Nucleus accumbens (tissue), 56 donors: ENCODE results near the gene HNRNPM.

Experiments
- DNase-seq, 56 donors: peaks; one replicate each; lab custom pipeline; 2025; lab: John Stamatoyannopoulos, UW

HNRNPM gene

DNA sequence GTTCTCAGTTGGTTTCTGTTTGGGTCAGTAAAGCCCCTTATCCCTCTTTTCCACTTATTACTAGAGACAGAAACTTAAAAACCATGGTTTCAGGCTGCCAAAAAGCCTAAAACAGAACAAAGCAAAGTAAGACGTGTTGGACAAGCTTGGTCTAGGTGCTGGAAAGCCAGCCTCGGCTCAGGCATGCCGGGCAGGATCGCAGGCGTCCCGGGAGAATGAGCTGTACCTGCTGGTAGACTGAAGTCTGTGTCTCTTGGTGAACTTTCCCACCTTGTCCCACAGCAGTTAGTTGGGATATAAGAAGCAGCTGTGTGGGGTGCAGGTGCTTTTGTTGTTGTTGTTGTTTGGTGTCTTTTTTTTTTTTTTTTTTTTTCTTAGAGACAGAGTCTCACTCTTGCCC, 36.8 kb downstream of the HNRNPM start:
- no peak for DNase-seq

DNA sequence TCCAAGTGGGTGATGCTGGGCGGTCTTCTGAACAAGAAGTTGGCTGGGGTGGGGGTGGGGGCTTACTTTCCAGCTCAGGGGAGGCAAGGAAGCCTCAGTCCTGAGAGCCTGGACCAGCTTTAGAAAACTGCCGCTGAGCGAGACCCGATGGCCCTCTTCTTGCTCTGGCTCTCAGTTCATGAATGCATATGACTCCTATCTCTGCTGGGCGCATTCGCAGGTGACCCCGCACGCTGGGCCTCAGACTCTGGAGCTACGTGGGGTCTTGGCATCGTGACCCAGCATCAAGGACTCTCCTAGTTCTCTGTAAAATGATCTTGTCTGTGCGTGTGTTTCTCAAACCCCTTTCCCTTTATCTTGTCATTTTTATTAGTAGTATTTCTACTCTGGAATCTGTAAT, 37.9 kb downstream of the HNRNPM start:
- no peak for DNase-seq

GRCh38 chr19:8483165-8483564, 38.4 kb downstream of the HNRNPM start:
- no peak for DNase-seq

DNA sequence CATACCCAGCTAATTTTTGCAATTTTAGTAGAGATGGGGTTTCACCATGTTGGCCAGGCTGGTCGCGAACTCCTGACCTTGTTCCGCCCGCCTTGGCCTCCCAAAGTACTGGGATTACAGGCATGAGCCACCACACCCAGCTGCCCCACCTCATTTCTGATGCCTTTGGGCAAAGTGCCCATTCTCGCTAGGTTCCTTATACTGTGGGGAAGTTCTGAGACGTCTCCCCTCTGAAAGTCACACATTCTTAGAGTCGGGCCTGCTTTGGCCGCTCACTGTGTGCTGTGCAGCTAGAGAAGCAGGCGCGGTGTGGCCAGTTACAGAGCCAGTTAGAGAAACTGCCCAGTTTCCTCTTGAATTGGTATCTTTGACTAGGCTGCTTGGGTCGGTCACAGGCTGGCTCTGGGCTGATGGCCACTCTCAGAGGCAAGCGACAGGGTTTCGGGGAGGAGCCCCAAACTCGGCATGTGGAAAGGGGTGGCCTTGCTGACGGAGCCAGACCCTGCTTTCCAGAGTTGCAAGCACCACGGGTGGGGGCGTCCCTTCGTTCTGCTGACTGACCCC, 39.6 kb downstream of the HNRNPM start:
- peak in 6 of 56 donors; percentile 7 to 38 (median 28) for DNase-seq

GRCh38 chr19:8485561-8486371, 41.0 kb downstream of the HNRNPM start:
- DNase-seq: no peak

DNA sequence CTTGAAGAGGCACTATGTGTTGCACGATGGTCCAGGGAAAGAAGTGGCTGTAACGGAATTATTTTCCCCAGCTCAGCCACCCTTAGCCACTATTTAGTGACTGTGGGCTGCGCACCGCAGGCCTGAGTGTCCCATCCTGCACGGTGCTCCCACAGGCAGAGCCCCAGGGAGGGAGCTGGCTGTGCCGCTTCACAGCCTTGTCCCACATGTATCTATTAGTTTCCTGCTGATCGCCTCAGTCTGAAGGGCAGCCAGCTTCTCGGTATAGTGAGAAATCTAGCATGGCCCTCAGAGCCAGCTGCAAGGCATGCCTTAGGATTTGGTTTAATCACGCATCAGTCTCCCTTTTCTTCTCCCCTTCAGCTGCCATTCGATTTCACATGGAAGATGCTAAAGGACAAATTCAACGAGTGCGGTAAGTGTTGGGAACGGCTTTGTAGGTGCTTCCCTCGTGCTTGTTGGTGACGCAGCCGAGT, 41.9 kb downstream of the HNRNPM start:
- no peak for DNase-seq

GRCh38 chr19:8487137-8487851, 42.5 kb downstream of the HNRNPM start:
- DNase-seq: peak in 21 of 56 donors; percentile 7 to 66 (median 21)

GRCh38 chr19:8488365-8488764, 43.6 kb downstream of the HNRNPM start:
- DNase-seq: no peak

DNA sequence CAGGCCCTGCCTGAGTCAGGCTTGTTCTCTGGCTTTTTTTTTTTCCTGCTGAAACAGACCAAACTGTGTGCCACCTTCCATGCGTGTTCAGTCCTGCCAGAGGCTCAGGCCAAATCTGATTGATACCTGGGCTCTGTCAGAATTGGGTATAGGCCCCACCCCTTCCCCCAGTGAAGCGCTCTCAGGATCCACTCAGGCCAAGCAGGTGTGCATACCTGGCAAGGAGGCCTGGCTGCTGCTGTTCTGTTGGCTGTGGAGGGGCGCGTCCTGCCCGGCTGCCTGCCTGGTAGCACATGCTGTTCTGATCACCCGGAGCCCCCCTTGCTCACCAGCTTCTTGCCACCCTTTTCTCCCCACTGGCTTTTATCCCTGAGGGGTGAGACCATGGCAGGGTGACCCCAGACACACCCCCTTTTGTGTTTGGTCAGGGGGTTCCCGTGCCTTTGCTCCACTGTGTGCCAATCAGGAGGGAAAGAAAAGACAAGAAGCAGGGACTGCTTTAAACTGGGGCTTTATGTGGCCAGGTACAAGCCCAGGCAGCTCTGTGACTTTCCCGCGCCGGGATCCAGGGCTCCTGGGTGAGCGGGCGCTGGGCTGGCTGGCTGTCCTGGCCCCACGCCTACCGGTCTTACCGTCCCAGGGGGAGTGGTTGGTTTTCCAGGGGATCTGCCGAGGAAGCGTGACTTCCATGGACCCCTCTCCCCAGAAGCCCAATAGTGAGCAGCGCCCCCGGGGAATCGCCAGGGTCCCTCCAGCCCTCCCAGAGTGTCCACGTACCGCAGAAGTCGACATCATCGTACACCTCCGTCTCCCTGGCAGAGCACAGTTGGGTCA, 45.0 kb downstream of the HNRNPM start:
- DNase-seq: no peak

DNA sequence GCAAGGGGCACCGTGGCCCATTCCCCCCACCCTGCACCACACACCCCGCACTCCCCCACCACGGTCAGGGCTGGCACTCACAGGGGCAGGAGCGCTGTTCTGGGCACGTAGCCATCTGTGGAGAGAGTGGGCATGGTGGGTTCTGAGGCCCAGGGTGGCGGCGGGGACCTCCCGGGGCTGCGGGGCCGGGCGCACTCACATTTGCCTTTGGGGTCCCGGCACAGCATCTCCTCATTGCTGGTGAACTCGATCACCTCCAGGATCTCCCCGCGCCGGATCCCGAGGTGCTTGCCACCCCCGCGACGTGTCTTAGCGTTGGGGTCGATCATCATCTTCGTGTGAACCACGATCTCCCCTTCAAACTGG, 45.6 kb downstream of the HNRNPM start:
- no peak for DNase-seq

DNA sequence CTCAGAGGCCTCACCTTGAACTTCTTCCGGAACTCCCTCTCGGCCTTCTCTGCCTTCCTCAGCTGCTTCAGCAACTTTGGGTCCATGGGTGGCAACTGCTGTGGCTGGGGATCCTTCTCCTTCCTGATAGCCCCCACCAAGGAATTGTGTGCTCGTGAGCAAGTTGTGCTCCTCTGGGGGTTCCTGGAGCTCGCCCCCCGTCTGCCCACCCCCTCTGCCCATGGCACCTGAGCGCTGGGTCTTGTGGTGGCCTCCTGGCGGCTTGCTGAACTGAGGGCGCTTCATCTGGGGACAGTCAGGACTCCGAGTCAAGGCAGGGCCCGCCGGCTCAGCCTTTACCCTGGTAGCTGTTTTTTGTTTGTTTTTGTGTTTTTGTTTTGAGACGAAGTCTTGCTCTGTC, 46.1 kb downstream of the HNRNPM start:
- DNase-seq: no peak

GRCh38 chr19:8491574-8491973, 46.8 kb downstream of the HNRNPM start:
- no peak for DNase-seq

GRCh38 chr19:8494158-8494557, 49.4 kb downstream of the HNRNPM start:
- DNase-seq: peak in 1 of 56 donors; percentile 8

GRCh38 chr19:8498295-8498694, 53.5 kb downstream of the HNRNPM start:
- DNase-seq: no peak

- DNase-seq: no peak
Observed at GRCh38 chr19:8499048-8499833, 54.5 kb downstream of the HNRNPM start.

- DNase-seq: peak in 2 of 56 donors; percentile 8 to 23
Observed at GRCh38 chr19:8500158-8500557, 55.4 kb downstream of the HNRNPM start.

DNA sequence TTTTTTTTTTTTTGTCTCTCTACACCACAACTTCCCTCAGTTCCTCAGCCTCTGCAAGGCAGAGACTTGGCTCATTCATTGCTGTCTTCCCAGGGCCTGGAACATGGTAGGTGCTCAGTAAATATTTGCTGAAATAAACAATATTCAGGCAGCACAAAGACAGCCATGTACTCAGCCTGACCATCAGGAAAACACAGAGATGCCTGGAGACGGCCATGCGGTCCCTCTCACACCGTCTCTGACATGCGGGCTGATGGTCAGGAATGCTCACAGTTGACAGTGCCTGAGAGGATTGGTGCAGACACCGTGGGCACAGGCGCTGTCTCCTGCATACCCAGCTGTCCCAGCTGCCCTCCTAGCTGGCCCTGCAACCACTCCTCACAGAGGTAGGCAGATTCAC, 56.7 kb downstream of the HNRNPM start:
- no peak for DNase-seq

DNA sequence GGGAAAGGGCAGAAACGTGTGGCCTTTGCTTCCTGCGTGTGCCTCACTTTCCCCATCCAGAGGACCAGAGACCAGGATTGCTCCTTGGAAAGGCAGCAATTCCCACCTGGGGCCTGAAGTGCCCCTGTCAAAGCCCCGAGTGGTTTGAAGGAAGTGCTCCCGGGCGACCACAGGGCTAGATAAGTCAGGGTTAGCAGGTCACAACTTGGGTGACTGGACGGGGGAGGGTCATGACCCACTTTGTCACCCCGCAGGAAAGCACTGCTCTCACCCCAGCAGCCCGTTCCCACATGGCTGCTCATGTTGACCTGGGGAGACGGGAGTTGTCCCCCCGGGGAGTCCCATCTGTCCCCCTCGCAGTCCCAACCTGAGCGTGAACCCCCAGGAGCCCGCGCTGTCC, 57.2 kb downstream of the HNRNPM start:
- no peak for DNase-seq

DNA sequence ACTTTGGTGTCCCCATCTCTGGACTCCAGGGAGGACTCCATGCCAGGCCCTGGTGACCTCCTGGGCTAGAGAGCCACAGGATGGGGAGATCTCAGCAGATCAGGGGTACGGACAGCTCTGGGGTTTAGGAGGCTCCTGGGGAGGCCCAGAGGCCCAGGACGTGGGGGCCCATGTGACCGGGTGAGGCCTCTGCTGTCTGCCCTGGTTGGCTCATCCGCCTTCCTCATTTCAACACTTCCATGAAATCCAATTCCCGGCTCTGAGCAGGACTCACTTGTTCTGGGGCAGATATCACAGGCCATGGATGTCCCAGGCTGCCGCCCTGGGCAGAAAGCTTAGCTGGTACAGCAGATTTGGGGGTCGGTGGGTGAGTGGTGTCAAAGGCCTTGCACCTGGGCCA, 58.7 kb downstream of the HNRNPM start:
- DNase-seq: no peak

GRCh38 chr19:8504171-8504570, 59.4 kb downstream of the HNRNPM start:
- DNase-seq: no peak
